ENCODE data around the gene NDUFS6. TPM values are rescaled to one million over a fixed set of nuclear protein-coding genes. Genes with fewer than 3 reads are reported as not detected.
"Not testable (repeated sequence)": the region's sequence is repeated elsewhere in the genome, so short reads cannot be mapped to it uniquely, and the experiment has no call there.

Gene NDUFS6
- total RNA-seq, 1 donor from 2014 or later: 20.7 TPM

DNA sequence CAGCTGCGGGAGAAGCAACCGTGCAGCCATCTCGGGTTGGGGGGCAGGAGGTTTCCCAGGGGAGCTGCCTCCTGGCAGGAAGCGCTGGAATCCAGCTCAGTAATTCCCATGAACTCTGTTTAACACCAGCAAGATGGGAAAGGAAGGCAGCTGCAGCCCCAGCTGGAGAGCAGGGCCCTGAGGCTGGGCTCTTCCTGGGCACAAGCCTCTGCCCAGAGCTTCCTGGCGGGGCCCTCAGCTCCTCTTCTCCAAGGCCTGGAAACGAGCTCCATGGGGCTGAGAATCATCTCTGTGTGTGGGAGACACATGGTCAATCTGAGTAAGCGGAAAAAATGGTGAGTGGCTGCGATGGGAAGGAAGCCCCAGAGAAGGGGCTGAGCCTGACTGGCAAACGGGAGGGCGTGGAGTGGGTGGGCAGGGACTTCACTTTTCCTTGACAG is 7.9 kb upstream of the NDUFS6 start:
- intact Hi-C loops (cut with DNase I): no loop called here
- ATAC-seq (no peak), DNase-seq (ENCODE audit: low spot score) (no peak)

DNA sequence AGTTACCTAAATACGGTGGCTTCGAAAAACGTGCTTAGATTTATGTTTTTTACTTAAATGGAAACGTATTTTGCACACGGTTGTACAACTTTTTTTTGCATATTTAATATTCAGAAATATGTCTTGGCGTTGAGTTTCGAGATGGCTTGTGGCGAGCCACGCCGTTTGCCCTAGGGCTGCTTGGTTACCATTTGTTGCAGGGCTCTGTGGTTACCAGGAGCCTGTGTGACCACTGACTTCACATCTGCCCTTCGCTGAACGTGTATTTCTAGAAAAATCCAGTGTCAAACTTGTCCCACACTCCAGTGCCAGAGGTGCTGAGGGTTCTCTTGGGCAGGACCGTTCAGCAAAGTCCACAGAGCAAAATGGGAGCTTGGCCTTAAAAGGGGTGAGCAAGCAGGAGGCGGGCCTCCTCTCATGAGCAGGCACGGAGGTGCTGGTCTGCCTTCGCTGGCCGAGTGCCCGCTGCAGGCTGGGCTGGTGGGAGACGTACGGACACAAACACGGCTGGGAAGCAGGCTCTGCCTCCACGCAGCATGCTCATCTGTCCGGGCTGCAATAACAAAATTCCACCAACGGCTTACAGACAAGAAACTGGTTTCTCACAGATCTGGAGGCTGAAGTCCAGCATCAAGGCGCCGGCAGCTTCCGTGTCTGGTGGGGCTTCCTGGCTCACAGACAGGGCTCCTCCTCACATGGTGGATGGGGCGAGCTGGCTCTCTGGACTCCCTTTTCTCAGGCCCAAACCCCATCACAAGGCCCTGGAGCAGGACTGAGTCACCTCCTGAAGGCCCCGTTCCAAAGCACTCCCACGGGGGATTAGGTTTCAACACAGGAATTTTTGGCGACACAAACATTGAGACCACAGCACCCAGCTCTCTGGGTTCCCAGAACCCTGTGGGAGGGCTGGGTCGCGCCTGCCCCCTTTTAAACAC is 7.0 kb upstream of the NDUFS6 start:
- DNase-seq (ENCODE audit: low spot score): no peak
- intact Hi-C loops (cut with DNase I): no loop called here
- no peak for ATAC-seq

DNA sequence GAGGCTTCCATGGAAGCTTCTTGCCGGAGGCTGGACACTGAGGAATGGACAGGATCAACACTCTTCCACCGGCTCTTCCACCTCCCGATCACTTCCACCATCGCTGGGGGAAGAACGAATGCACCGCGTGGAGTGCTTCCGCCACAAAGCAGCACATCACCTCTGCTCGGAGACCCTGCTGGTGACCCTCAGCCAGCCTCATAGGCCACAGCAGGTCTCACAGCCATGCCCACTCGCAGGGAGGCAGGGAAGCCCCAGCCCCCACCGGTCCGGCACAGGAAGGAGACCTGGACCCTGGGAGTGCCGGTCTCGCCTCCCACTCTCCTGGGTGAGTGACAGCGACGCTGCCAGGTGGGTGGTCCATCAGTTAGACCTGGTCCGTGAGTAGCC is 6.3 kb upstream of the NDUFS6 start:
- ATAC-seq: no peak
- intact Hi-C loops (cut with DNase I): no loop called here
- no peak for DNase-seq (ENCODE audit: low spot score)

DNA sequence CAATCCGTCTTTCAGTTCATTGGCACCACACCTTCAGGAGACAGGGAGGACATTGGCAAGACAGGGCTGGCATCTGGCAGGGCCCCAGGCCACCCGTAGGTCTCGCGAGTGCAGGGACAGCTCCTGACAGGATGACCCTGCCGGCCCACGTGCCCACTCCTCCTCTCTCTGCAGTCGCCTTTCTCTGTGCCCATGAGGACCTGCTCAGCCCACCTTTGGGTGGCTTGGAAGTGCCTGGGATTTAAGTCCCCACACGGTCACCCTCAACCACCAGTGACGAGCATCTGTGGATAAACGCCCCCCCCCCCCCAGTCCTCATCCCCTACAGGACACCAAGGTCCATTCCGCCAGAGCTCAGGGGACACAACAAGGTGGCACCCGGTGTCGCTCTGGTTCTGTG is 5.7 kb upstream of the NDUFS6 start:
- ATAC-seq (no peak), DNase-seq (ENCODE audit: low spot score) (no peak)
- intact Hi-C loops (cut with DNase I): no loop called here

DNA sequence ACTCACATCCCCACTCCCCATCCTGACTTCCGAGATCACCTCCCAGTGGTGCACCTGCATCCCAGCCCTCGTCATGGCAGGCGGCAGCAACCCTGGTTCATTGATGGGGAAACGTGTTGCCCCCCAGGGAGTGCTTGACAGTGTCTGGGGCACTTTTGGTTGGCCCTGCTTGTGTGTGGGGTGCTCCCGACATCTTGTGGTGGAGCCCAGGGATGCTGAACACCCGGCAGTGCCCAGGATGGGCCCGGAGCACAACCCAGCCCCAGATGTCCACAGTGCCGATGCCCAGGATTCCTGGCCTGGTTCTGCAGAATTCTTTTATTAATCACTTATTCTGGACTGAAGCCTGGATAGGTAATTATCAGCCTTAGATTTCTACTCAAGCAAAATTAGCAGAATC is 5.3 kb upstream of the NDUFS6 start:
- ATAC-seq (no peak), DNase-seq (ENCODE audit: low spot score) (no peak)
- intact Hi-C loops (cut with DNase I): no loop called here

DNA sequence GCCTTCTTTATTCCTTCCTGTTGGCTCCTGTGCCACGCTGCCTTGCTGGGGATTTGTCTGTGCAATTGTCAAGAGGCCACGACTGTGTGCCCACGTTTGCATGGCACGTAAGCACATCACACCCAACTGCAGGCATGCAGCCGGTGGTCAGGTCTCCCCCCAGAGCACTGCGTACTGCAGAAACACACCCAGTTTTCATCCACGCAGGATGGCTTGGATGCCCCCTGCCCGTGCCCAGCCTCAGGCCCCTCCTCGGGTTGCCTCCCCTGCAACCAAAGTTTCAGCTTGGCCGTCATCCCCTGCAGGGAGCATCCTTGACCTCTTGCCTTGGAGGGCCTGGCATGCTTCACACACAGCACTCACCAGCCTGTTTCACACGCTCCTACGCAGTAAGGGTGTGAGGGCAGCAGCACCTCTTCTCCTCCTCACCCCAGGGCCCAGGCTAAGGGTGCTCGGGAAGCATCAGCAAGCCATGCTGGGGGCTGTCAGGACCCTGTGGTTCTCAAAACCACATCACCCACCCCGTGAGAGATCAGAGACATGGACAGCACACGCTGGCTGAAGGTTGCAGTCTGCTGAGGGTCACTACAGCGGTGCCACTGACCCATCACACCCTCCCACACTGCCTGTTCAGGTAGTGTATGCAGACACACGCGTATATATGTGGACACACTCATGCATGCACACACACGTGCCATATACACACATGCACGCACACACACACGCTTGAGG is 4.7 kb upstream of the NDUFS6 start:
- ATAC-seq: no peak
- intact Hi-C loops (cut with DNase I): no loop called here
- no peak for DNase-seq (ENCODE audit: low spot score)

DNA sequence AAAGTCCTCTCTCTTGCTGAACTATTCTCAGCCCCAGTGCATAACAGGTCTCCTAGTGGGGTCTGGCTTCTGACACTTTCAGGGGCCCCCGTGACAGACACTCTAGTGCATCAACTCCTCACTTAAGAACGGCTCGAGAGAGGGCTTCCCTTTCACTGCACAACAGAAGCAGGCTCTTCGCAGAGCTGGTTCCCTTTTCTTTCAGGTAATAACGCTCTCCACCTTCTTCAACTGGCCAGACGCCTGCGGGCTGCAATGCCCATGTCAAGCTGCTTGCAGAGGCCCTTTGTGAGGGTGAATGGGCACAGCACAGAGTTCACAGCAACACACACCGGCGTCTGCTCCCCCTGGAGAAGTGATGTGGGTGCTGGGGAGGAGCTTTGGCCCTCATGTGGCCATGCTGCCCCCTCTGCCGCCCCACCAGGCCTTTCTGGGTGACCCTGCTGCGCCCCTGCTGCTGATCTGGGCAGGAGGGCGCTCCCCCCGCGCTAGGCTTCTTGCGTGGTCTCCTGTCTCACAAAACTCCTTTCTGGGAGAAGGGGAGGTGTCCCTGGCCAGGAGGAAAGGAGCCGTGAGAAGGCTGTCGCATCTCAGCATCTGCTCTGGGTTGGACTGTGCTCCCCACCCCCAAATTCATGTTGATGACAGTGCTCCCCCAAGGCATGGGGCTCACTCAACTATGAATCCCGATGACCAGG is 4.0 kb upstream of the NDUFS6 start:
- intact Hi-C loops (cut with DNase I): no loop called here
- DNase-seq (ENCODE audit: low spot score) (no peak), ATAC-seq (no peak)

DNA sequence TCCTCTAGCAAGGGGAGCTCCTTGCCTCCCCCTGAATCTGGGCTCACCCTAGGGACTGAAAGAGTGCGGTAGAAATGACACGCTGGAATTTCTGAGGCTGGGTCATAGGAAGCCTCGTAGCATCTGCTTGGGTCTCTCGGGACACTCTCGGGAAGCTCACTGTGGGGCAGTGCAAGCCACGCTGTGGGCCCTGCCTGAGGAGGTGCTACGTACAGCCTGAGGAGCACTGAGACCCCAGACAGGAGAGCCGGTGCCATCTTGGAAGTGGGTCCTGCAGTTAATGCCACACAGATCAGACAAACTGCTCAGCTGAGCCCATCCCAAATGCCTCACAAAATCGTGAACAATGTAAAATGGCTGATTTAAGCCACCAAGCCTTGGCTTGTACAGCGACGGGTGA is 3.4 kb upstream of the NDUFS6 start:
- intact Hi-C loops (cut with DNase I): no loop called here
- DNase-seq (ENCODE audit: low spot score) (no peak), ATAC-seq (no peak)

DNA sequence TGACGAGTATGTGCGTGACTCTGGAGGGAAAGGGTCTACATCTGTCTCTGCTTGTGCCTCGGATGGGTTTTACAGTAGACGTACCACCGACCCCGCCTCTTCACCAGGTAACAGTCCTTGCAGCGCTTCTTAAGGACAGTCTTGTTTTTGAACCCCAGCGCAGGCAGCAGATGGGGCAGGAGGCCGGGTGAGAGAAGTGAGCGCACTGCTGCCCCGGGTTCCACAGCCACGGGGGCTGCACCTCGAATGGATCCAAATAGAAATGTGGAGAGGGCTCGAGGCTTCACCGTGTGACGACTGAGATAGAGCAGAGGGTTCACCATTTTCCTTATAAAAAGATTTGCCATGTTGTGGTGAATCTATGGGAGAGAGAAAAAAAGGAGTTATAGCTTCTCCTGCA is 2.6 kb upstream of the NDUFS6 start:
- intact Hi-C loops (cut with DNase I); DNase-seq (ENCODE audit: low spot score); ATAC-seq: not testable (repeated sequence)

DNA sequence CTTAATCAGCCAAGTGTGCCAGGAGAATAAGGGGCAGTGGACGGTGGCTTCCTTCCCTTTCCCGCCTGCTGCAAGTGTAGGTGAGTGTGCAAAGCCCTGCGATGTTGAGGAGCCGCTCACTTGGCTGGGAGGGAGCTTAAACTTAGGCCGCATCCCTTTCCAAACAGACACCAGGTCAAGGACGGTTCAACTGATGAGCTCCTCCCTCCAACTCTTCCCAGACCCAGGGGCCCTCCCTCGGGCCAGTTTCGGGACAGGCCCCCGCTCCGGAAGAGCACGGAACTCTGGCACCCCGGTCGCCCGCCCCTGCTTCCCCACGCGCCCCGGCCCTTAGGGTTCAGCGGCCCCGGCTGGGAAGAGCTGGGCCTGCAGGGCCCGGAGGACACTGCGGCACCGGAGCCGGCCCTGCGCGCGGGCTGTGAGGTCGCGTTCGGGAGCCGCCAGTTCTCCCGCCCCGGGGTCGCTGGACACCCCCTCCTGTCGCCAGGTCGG is 2.1 kb upstream of the NDUFS6 start:
- ATAC-seq: no peak
- intact Hi-C loops (cut with DNase I): no loop called here

DNA sequence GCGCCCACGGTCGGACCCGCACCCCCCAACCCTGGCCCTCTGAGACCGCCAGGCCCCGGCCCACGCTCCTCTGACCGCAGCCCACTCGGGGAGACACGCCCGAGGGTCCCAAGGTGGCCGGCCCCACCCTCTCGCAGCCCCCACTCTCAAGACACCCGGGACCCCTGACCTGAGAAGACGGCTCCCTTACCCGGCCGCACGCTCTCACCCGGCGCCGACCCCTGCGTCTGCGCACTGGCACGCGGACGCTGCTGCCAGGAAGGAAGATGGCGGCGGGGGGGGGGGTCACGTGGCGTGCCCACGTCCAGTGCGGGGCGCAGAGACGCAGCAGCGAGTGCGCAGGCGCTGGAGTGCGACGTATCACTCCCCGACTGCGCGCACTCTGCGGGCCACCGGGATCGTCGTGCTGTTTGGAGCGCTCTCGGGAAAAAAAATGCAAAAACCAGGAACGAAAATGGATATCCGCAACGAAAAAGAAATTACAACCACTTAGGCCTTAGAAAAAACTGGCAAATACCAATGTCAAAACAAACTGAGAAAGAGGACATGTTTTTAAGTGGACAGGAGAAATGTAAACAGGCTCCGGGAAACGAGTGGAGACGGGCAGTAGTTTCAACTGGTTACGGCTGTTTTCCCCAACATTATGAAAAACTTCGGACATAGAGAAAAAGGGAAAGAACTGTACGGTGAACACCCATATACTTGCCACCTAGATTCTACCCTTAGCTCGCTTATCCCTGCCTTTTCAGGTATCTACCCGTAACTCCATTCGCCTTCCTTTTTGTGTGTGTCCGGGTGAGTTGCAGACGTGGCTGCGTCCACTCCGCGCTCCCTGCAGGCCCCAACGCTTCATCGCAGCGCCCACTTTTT is 1.4 kb upstream of the NDUFS6 start, which contains the start of gene MRPL36:
Gene MRPL36, minus strand, starts transcription at position 236 of the 870 bp plus-strand sequence. CDS start 902 bp downstream, outside the sequence.
- DNase-seq (ENCODE audit: low spot score) (peak; percentile 96), ATAC-seq (peak; percentile 98)
- intact Hi-C loops (cut with DNase I): no loop called here

More for the DNA sequence above, 2.1 kb upstream of the NDUFS6 start:
- DNase-seq (ENCODE audit: low spot score): peak; percentile 68

DNA sequence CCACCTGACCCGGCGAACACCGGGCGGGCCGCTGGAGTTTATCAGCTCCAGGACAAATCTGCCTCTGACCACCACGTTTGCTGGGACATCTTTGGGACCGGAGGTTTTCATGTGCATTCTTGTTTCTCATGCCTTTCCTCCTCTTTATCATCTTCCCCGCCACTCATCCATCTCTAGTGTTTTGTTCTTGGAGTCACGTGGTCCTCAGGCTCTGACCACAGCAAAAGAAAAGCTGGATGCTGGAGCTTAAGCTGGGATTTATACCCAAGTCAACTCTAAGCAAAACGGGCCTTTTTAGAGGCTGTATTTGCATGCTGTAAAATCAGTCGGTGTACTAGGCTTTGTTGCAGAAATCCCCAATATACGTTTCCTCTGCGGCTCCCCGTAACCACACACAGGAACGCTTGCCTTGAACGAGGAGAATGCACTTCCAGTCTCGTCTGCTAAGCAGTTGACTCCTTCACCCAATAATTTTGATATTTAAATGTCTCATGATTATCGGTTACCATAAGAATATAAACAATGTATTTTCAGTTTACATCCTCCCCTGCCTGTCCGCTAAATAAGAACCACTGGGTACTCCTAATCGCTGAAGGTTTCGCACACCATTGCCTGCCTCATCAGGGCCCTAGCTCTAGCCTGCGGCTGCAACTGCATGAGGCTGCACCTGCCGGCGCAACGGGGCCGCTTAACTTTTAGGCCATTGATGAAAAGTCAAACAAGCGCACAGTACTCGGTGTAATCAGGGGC is 560 bp upstream of the NDUFS6 start:
- DNase-seq (ENCODE audit: low spot score) (no peak), ATAC-seq (peak; percentile 59)
- intact Hi-C loops (cut with DNase I): no loop called here

DNA sequence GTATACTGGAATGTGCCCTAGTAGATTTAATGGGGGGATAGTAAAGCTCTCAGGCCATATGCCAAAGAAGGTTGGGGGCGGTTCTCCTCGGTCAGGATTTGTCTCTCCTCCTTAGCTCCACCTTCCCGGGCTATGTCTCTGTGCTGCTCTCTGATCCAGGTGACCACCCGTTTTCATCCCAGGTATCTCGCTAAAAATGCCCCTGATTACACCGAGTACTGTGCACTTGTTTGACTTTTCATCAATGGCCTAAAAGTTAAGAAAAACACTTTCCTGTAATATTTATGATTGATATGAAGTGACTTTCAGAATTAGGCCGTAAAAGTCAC is 724 bp downstream of the NDUFS6 start:
- ATAC-seq (no peak), DNase-seq (ENCODE audit: low spot score) (no peak)
- intact Hi-C loops (cut with DNase I): no loop called here

DNA sequence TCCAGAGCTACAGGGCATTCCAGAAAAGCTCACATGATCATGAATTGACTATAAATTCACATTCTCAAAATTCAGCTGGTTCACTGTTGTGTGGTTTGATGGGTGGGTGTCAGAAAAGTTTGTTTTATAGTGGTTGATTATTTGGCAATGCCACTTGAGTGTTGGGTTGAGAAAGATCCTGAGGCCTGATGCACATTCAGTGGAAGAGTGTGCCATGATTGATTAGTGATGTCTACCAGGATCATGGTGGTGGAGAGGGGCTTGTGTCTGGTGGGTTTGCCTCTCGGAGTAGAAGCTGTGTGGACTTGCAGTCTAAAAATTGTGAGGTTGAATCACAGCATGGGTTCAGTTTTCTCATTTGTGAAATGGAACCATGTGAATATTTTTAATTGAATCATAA is 2.0 kb downstream of the NDUFS6 start:
- ATAC-seq (no peak), DNase-seq (ENCODE audit: low spot score) (no peak)
- intact Hi-C loops (cut with DNase I): no loop called here

DNA sequence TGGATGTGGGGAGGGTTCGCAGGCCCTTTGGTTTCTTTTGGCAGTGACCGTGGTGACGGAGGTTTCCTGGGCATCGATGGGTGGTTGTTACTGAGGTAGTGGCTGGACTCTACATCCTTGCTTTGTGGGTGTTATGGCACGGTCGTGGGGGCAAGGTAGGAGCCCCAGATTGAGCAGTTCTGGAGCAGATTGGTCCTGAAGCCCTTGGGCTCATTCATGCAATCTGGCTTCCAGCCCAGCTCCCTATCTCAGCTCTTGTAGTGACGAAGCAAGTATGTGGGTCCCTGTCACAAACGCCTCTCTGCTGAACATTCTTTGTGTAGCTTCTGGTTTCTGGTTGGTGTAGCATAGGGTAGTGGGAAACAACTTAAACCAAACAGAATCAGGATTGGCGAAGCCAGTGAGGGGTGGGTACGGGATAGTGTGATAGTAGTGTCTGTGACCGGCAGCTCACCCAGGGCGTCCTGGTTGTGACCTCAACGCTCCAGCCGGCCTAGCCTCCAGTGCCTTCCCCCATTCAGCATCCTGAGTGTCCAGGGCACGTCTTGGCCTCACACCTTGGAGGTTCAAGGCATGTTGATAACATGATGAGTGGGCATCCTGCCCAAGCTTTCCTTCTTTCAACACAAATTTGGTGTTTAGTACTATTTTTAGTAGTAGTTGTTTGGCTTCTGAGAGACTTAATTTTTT is 2.9 kb downstream of the NDUFS6 start:
- intact Hi-C loops (cut with DNase I): no loop called here
- no peak for ATAC-seq
- no peak for DNase-seq (ENCODE audit: low spot score)

DNA sequence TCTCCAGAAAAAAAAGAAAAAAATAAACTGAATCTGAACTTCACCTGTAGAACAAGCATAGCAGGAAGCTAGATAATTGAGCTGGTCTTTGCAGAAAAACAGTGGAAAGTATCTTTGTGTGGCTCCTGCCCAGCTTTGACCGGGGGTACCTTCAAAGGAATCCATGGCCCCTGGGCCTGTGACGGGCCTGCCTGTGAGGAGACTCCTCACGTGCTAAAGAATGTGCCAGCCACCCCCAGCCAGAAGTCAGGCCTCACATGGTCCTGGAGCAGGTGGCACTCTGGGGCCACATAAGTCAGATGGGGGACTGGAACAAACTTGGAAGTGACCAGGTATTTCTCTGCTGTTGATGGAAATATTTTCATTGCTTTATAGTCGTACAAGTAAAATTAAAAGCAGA is 4.1 kb downstream of the NDUFS6 start:
- intact Hi-C loops (cut with DNase I): no loop called here
- ATAC-seq (no peak), DNase-seq (ENCODE audit: low spot score) (no peak)

DNA sequence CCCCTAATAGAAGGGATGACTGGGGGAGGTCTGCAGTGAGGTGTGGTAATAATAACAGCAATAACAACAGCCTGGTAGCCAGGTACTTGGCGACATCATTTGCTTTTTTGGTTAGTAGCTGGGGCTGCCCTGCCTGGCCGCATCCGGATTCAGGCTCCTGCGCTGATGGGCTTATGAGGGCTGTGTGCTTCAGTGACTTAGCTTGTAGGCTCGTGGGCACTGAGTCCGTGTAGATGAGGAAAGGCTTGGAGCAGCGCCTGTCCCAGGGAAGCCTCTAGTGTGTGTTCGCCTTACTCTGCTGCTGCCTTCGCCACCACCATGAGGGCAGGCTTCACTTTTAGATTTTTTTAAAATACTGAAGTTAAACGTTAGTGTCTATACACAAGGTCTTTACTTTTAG is 4.5 kb downstream of the NDUFS6 start:
- ATAC-seq (no peak), DNase-seq (ENCODE audit: low spot score) (no peak)
- intact Hi-C loops (cut with DNase I): no loop called here
